Progenitor cell of endocrine pancreas (in vitro differentiated cells): ENCODE results near the gene ZNF331. TPM values are rescaled to one million over a fixed set of nuclear protein-coding genes. Genes with fewer than 3 reads are reported as not detected.

Experiments used
- DNase-seq: peaks from one replicate; pipeline ENCODE4 v3.0.0; 2021; ENCODE audit warnings: low spot score; ENCODE audit not compliant: unreplicated experiment
- H3K27ac Mint-ChIP-seq: 2 replicates; pipeline ENCODE4 v1.8.0; 2021; ENCODE audit warnings: mild to moderate bottlenecking, moderate library complexity, mixed read lengths
- H3K27me3 Mint-ChIP-seq: 2 replicates; pipeline ENCODE4 v1.8.0; 2021; ENCODE audit warnings: mixed read lengths
- H3K36me3 Mint-ChIP-seq: 2 replicates; pipeline ENCODE4 v1.8.0; 2022; ENCODE audit warnings: mixed read lengths; ENCODE audit not compliant: insufficient read depth
- H3K4me1 Mint-ChIP-seq: 2 replicates; pipeline ENCODE4 v1.8.0; 2021; ENCODE audit warnings: low read depth, mixed read lengths
- H3K4me3 Mint-ChIP-seq: 2 replicates; pipeline ENCODE4 v1.8.0; 2021; ENCODE audit warnings: low read depth, mild to moderate bottlenecking, moderate library complexity, mixed read lengths
- H3K9me3 Mint-ChIP-seq: 2 replicates; pipeline ENCODE4 v1.8.0; 2021; ENCODE audit warnings: low read depth, mixed read lengths
- total RNA-seq: library from RNA; stranded (reverse); gene quantifications from 2 replicates; pipeline ENCODE4 v1.2.1, GENCODE V29; 2021
- TF ChIP-seq, protein P1 (sequence below): fragments of 200-600 bp; sonication (generic); IDR thresholded peaks from one replicate; pipeline ENCODE4 v1.5.0; 2021; ENCODE audit warnings: antibody characterized with exemption, mild to moderate bottlenecking; ENCODE audit not compliant: unreplicated experiment

The ZNF331 gene
- total RNA-seq, 1 donor from 2014 or later: 29.9 TPM

DNA sequence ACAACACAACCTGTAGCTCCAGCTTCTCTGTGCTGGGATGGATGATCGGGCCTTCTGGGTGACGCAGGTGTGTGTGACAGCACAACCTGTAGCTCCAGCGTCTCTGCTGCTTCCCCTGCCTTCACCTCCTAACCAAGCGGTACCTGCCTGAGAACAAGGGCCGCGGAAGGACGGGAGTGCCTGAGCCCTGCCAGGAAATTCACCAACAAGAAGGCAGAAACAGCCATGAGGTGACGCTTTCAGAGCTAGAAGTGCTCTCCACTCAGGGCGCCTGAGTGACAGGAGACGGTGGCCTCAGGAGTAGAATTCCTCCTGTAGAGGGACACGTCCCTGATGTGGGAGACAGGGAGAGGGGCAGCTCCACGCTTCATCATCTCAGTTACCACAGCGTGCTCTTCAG, 17.4 kb downstream of the ZNF331 start:
- H3K4me1 Mint-ChIP-seq: no peaks in the 10 kb centered on the region
- no peaks in the 10 kb centered on the region for H3K27me3 Mint-ChIP-seq
- TF ChIP-seq, protein P1, sequence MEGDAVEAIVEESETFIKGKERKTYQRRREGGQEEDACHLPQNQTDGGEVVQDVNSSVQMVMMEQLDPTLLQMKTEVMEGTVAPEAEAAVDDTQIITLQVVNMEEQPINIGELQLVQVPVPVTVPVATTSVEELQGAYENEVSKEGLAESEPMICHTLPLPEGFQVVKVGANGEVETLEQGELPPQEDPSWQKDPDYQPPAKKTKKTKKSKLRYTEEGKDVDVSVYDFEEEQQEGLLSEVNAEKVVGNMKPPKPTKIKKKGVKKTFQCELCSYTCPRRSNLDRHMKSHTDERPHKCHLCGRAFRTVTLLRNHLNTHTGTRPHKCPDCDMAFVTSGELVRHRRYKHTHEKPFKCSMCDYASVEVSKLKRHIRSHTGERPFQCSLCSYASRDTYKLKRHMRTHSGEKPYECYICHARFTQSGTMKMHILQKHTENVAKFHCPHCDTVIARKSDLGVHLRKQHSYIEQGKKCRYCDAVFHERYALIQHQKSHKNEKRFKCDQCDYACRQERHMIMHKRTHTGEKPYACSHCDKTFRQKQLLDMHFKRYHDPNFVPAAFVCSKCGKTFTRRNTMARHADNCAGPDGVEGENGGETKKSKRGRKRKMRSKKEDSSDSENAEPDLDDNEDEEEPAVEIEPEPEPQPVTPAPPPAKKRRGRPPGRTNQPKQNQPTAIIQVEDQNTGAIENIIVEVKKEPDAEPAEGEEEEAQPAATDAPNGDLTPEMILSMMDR: no peak
- no peak for DNase-seq
- no peak overlapping the region for H3K27ac Mint-ChIP-seq
- peaks cover 14% of the 10 kb centered on the region for H3K9me3 Mint-ChIP-seq
- peaks cover 17% of the 10 kb centered on the region for H3K36me3 Mint-ChIP-seq
- no peak overlapping the region for H3K4me3 Mint-ChIP-seq

DNA sequence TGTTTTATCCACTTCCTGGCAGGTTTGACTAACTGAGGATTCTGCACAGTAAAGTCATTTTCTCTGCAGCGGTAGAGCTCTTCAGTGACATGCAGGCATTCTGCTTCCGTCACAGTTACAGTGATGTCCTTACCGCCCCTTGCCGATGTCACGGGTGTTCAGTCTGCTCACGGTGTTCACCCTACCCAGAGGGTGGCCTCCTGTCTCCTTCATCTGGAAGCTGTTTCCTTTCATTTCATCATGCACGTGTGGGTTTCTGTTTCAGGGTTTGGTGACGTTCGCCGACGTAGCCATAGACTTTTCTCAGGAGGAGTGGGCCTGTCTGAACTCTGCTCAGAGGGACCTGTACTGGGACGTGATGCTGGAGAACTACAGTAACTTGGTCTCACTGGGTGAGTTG, 33.4 kb downstream of the ZNF331 start:
- Mint-ChIP-seq H3K27ac (no peak overlapping the region), H3K4me3 (no peak overlapping the region), H3K27me3 (no peaks in the 10 kb centered on the region), H3K36me3 (peaks cover 15% of the 10 kb centered on the region), H3K4me1 (peaks cover 3% of the 10 kb centered on the region), H3K9me3 (peaks cover 2% of the 10 kb centered on the region)
- TF ChIP-seq, protein P1: no peak
- DNase-seq: no peak

DNA sequence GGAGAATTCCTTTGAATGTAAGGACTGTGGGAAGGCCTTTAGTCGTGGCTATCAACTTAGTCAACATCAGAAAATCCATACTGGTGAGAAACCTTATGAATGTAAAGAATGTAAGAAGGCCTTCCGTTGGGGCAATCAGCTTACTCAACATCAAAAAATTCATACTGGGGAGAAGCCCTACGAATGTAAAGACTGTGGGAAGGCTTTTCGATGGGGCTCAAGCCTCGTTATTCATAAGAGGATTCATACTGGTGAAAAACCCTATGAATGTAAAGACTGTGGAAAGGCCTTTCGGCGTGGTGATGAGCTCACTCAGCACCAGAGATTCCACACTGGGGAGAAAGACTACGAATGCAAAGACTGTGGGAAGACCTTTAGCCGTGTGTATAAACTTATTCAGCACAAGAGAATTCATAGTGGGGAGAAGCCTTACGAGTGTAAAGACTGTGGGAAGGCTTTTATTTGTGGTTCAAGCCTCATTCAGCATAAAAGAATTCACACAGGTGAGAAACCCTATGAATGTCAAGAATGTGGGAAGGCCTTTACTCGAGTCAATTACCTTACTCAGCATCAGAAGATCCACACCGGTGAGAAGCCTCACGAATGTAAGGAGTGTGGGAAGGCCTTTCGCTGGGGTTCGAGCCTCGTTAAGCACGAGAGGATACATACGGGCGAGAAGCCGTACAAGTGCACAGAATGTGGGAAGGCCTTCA, 39.2 kb downstream of the ZNF331 start:
- Mint-ChIP-seq H3K27ac (peak overlapping the region; percentile 33), H3K4me3 (no peak overlapping the region), H3K9me3 (peaks cover 18% of the 10 kb centered on the region), H3K36me3 (peaks cover 44% of the 10 kb centered on the region), H3K4me1 (peaks cover 3% of the 10 kb centered on the region), H3K27me3 (no peaks in the 10 kb centered on the region)
- DNase-seq: no peak
- TF ChIP-seq, protein P1: no peak

DNA sequence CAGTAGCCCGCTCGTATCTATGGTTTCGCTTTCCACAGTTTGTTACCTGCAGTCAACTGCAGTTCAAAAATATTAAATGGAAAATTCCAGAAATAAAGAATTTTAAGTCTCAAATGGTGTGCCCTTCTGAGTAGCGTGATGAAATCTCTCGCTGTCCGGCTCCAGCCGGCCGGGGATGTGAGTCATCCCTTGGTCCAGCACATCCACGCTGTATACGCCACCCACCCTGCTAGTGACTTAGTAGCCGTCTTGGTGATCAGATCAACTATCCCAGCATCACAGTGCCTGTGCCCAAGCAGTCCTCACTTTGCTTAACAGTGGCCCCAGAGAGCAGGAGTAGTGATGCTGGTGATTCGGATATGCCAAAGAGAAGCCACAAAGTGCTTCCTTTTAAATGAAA, 40.0 kb downstream of the ZNF331 start:
- H3K36me3 Mint-ChIP-seq: peaks cover 44% of the 10 kb centered on the region
- H3K27ac Mint-ChIP-seq: no peak overlapping the region
- H3K27me3 Mint-ChIP-seq: no peaks in the 10 kb centered on the region
- H3K4me1 Mint-ChIP-seq: peaks cover 3% of the 10 kb centered on the region
- no peak overlapping the region for H3K4me3 Mint-ChIP-seq
- no peak for DNase-seq
- H3K9me3 Mint-ChIP-seq: peaks cover 18% of the 10 kb centered on the region
- TF ChIP-seq, protein P1: no peak

DNA sequence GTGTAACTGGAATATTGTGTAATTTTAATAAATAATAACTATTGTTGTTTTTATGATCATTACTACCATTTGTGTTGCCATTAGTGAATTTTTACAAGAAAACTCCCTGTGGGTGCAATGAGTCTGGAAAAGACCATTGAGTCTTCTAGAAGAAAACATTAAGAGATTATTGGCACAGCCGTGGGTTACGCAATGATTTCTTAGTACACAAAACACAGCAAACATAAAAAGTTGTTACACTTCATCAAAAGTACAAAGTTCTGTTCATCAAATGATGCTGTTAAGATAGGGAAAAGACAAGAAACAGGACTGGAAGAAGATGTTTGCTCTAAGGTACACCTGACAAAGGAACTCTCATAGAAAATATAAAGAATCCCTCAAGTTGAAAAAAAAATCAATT, 41.6 kb downstream of the ZNF331 start:
- Mint-ChIP-seq H3K4me3 (no peak overlapping the region), H3K27me3 (no peaks in the 10 kb centered on the region), H3K36me3 (peaks cover 42% of the 10 kb centered on the region), H3K9me3 (peaks cover 18% of the 10 kb centered on the region), H3K27ac (no peak overlapping the region), H3K4me1 (peaks cover 3% of the 10 kb centered on the region)
- DNase-seq: no peak
- TF ChIP-seq, protein P1: no peak
